GM23338 (cell line): ENCODE results near the gene PGRMC2. TPM values are rescaled to one million over a fixed set of nuclear protein-coding genes. Genes with fewer than 3 reads are reported as not detected.
A peak's percentile ranks its signal among the peaks of the same experiment; 100 is the strongest.

Source experiments
- ATAC-seq: fragments of 200-7000 bp; cut with Tn5 transposase; 3 replicates; pipeline ENCODE4 v1.9.1; 2020
- DNase-seq: peaks from one replicate; pipeline ENCODE4 v3.0.0-alpha.2; 2015; ENCODE audit warnings: low spot score
- H2AFZ ChIP-seq: fragments of 200-600 bp; sonication (generic); 2 replicates; pipeline ENCODE4 v1.8.0; 2016; ENCODE audit warnings: antibody characterized with exemption, mild to moderate bottlenecking, moderate library complexity
- H3F3A ChIP-seq: fragments of 200-600 bp; sonication (generic); replicated peaks from 2 replicates; pipeline ENCODE4 v1.8.0; 2017; ENCODE audit warnings: antibody characterized with exemption, mixed run types, low read depth
- H3K27ac ChIP-seq: fragments of 200-600 bp; sonication (generic); 2 replicates; pipeline ENCODE4 v1.6.1; 2016; ENCODE audit warnings: low read depth
- H3K27me3 ChIP-seq: fragments of 200-600 bp; sonication (generic); 2 replicates; pipeline ENCODE4 v1.8.0; 2016; ENCODE audit warnings: mild to moderate bottlenecking, mixed run types, moderate library complexity; ENCODE audit not compliant: insufficient read depth
- H3K36me3 ChIP-seq: fragments of 200-600 bp; sonication (generic); 2 replicates; pipeline ENCODE4 v1.8.0; 2016; ENCODE audit warnings: mild to moderate bottlenecking; ENCODE audit not compliant: insufficient read depth
- H3K4me1 ChIP-seq: fragments of 200-600 bp; sonication (generic); 2 replicates; pipeline ENCODE4 v1.8.0; 2016; ENCODE audit warnings: mild to moderate bottlenecking, moderate library complexity; ENCODE audit not compliant: insufficient read depth
- H3K4me2 ChIP-seq: fragments of 200-600 bp; sonication (generic); 2 replicates; pipeline ENCODE4 v1.7.1; 2017; ENCODE audit warnings: mixed run types
- H3K4me3 ChIP-seq: fragments of 200-600 bp; sonication (generic); 2 replicates; pipeline ENCODE4 v1.6.1; 2016; ENCODE audit warnings: mixed run types
- H3K79me2 ChIP-seq: fragments of 200-600 bp; sonication (generic); replicated peaks from 2 replicates; pipeline ENCODE4 v1.8.0; 2017; ENCODE audit warnings: mild to moderate bottlenecking; ENCODE audit not compliant: insufficient read depth
- H3K9me2 ChIP-seq: fragments of 200-600 bp; sonication (generic); 2 replicates; pipeline ENCODE4 v1.8.0; 2017; ENCODE audit not compliant: insufficient read depth
- H4K20me1 ChIP-seq: fragments of 200-600 bp; sonication (generic); replicated peaks from 2 replicates; pipeline ENCODE4 v1.8.0; 2017; ENCODE audit warnings: mild to moderate bottlenecking; ENCODE audit not compliant: insufficient read depth
- H3K27ac Mint-ChIP-seq: 2 replicates; pipeline ENCODE4 v1.8.0; 2020; ENCODE audit warnings: inconsistent platforms, mild to moderate bottlenecking, moderate library complexity, mixed read lengths
- H3K27me3 Mint-ChIP-seq: 3 replicates; pipeline ENCODE4 v1.8.0; 2022; ENCODE audit warnings: low read depth, mild to moderate bottlenecking, moderate library complexity, mixed read lengths, inconsistent platforms; ENCODE audit not compliant: insufficient read depth, poor library complexity
- H3K36me3 Mint-ChIP-seq: 3 replicates; pipeline ENCODE4 v1.8.0; 2021; ENCODE audit warnings: low read depth, mild to moderate bottlenecking, inconsistent platforms, moderate library complexity, mixed read lengths
- H3K4me1 Mint-ChIP-seq: 3 replicates; pipeline ENCODE4 v1.8.0; 2020; ENCODE audit warnings: mild to moderate bottlenecking, inconsistent platforms, mixed read lengths
- H3K4me3 Mint-ChIP-seq: 3 replicates; pipeline ENCODE4 v1.8.0; 2021; ENCODE audit warnings: moderate library complexity, mild to moderate bottlenecking, inconsistent platforms, mixed read lengths
- H3K9me3 Mint-ChIP-seq: 3 replicates; pipeline ENCODE4 v1.8.0; 2020; ENCODE audit warnings: moderate library complexity, mild to moderate bottlenecking, inconsistent platforms, mixed read lengths
- CREB1 ChIP-seq: fragments of 250-450 bp; sonication (Bioruptor Pico); IDR thresholded peaks from 2 replicates; pipeline ENCODE4 v1.5.0; 2020; ENCODE audit warnings: low read depth, mild to moderate bottlenecking, moderate library complexity
- EZH2phosphoT487 ChIP-seq: fragments of 200-600 bp; sonication (generic); IDR thresholded peaks from one replicate; pipeline ENCODE4 v1.8.1; 2018; ENCODE audit warnings: antibody characterized with exemption; ENCODE audit not compliant: unreplicated experiment
- JUNB ChIP-seq: IDR thresholded peaks from one replicate; pipeline ENCODE4 v1.6.1; 2016; ENCODE audit warnings: antibody characterized with exemption; ENCODE audit not compliant: unreplicated experiment
- POLR2AphosphoS5 ChIP-seq: IDR thresholded peaks from 2 replicates; pipeline ENCODE4 v1.6.1; 2016; ENCODE audit warnings: antibody characterized with exemption, low read depth
- STAT1 ChIP-seq: IDR thresholded peaks from one replicate; pipeline ENCODE4 v1.6.1; 2016; ENCODE audit warnings: antibody characterized with exemption; ENCODE audit not compliant: unreplicated experiment
- ZNF114 ChIP-seq: fragments of 250-450 bp; sonication (Bioruptor Pico); IDR thresholded peaks from 2 replicates; pipeline ENCODE4 v1.5.0; 2020; ENCODE audit warnings: mild to moderate bottlenecking, moderate library complexity
- ZNF331 ChIP-seq: fragments of 250-450 bp; sonication (Bioruptor Pico); IDR thresholded peaks from 2 replicates; pipeline ENCODE4 v1.5.0; 2020; ENCODE audit warnings: low read depth, mild to moderate bottlenecking, moderate library complexity
- polyA plus RNA-seq: library from polyadenylated mRNA; unstranded; fragments of >200 nt; fragmentation: Nextera tagmentation; extraction: Ambion mirVana; gene quantifications from 2 replicates; pipeline ENCODE4 v1.2.1, GENCODE V29; 2016
- total RNA-seq: library from RNA; depleted of rRNA; stranded (reverse); fragments of >200 nt; shearing (Covaris generic); gene quantifications from 2 replicates; pipeline ENCODE4 v1.2.3, GENCODE V29; 2014
- TF ChIP-seq, protein P1 (sequence below): IDR thresholded peaks from one replicate; pipeline ENCODE4 v1.6.1; 2018; ENCODE audit warnings: antibody characterized with exemption; ENCODE audit not compliant: unreplicated experiment
- TF ChIP-seq, protein P2 (sequence below), 2 experiments: fragments of 200-600 bp in 1 of 2; sonication (generic) in 1 of 2; conservative IDR thresholded peaks; 2 replicates each; pipeline versions ENCODE4 v1.5.1 to v1.6.1; 2016 to 2017; ENCODE audit warnings: antibody characterized with exemption in 2 of 2, low read depth in 2 of 2, mild to moderate bottlenecking in 2 of 2, moderate library complexity in 1 of 2
- TF ChIP-seq, protein P3 (sequence below): IDR thresholded peaks from 2 replicates; pipeline ENCODE4 v1.6.1; 2016; ENCODE audit warnings: antibody characterized with exemption

PGRMC2 gene
- total and polyA plus RNA-seq, 2 experiments from 2014 or later: 40.2 to 61.9 TPM

DNA sequence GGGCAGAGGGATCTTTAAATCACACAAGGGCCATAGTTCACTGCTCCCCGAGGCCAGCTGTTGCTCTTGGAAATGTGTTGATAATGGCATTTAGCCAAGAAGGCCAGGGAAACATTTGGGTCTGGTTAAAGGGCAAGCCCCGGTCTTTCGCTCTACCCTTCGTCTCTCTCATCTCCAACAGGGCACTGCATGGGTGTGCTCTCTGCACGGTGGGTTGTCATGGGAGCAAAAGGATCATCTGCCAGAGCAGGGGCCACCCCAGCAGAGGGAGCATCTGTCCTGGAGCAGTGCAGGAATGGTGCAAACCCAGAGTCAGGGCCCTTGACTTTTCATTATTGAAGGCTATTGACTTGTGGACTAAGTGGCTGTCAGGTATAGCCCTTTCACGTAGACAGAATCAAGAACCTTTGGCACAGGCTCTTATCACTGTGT lies 22.7 kb upstream of the PGRMC2 start:
- Histone ChIP-seq H2AFZ (no peak overlapping the region), H3K4me3 (no peak overlapping the region), H4K20me1 (no peaks in the 10 kb centered on the region), H3K36me3 (no peaks in the 10 kb centered on the region), H3K27me3 (no peaks in the 10 kb centered on the region), H3K27ac (0 out of 2 replicates have a peak overlapping the region, but pooled peaks have one; percentile 33), H3K4me2 (no peak overlapping the region), H3K4me1 (peaks cover 3% of the 10 kb centered on the region), H3K79me2 (no peaks in the 10 kb centered on the region), H3F3A (no peaks in the 10 kb centered on the region), H3K9me2 (no peaks in the 10 kb centered on the region)
- peaks cover 18% of the 10 kb centered on the region for H3K4me1 Mint-ChIP-seq
- no peak overlapping the region for H3K27ac Mint-ChIP-seq
- TF ChIP-seq, protein P1, sequence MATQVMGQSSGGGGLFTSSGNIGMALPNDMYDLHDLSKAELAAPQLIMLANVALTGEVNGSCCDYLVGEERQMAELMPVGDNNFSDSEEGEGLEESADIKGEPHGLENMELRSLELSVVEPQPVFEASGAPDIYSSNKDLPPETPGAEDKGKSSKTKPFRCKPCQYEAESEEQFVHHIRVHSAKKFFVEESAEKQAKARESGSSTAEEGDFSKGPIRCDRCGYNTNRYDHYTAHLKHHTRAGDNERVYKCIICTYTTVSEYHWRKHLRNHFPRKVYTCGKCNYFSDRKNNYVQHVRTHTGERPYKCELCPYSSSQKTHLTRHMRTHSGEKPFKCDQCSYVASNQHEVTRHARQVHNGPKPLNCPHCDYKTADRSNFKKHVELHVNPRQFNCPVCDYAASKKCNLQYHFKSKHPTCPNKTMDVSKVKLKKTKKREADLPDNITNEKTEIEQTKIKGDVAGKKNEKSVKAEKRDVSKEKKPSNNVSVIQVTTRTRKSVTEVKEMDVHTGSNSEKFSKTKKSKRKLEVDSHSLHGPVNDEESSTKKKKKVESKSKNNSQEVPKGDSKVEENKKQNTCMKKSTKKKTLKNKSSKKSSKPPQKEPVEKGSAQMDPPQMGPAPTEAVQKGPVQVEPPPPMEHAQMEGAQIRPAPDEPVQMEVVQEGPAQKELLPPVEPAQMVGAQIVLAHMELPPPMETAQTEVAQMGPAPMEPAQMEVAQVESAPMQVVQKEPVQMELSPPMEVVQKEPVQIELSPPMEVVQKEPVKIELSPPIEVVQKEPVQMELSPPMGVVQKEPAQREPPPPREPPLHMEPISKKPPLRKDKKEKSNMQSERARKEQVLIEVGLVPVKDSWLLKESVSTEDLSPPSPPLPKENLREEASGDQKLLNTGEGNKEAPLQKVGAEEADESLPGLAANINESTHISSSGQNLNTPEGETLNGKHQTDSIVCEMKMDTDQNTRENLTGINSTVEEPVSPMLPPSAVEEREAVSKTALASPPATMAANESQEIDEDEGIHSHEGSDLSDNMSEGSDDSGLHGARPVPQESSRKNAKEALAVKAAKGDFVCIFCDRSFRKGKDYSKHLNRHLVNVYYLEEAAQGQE: no peak
- no peak for TF ChIP-seq JUNB
- TF ChIP-seq, protein P2, sequence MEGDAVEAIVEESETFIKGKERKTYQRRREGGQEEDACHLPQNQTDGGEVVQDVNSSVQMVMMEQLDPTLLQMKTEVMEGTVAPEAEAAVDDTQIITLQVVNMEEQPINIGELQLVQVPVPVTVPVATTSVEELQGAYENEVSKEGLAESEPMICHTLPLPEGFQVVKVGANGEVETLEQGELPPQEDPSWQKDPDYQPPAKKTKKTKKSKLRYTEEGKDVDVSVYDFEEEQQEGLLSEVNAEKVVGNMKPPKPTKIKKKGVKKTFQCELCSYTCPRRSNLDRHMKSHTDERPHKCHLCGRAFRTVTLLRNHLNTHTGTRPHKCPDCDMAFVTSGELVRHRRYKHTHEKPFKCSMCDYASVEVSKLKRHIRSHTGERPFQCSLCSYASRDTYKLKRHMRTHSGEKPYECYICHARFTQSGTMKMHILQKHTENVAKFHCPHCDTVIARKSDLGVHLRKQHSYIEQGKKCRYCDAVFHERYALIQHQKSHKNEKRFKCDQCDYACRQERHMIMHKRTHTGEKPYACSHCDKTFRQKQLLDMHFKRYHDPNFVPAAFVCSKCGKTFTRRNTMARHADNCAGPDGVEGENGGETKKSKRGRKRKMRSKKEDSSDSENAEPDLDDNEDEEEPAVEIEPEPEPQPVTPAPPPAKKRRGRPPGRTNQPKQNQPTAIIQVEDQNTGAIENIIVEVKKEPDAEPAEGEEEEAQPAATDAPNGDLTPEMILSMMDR (conservative IDR thresholded peaks at IDR 0.05; ENCODE audit: low read depth in 2 of 2): peak; percentile 36 to 62
- DNase-seq: peak; percentile 44
- H3K9me3 Mint-ChIP-seq: no peaks in the 10 kb centered on the region
- peak; percentile 97 for ATAC-seq
- peaks cover 3% of the 10 kb centered on the region; the same call in 1 of the 3 replicates for H3K36me3 Mint-ChIP-seq
- no peaks in the 10 kb centered on the region for H3K27me3 Mint-ChIP-seq
- H3K4me3 Mint-ChIP-seq: no peak overlapping the region

DNA sequence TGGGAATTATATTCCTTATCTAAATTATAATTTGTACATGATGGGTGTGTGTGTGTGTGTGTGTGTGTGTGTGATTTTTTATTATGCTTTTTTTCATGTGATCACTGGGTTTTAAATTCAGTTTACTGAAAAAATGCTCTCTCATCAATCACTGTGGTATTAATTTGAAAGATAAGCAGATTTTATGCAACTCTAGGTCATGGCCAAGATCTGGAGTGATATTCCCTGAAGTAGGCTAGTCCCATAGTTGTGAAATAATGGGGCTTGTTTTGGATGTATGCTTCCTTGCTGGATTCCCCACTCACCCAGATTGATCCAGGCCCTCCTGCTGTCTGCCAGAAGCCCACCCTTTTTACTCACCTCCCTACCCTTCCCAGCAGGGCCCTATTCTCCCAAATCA lies 22.0 kb upstream of the PGRMC2 start:
- Histone ChIP-seq H3K79me2 (no peaks in the 10 kb centered on the region), H3K4me1 (peaks cover 8% of the 10 kb centered on the region), H3K27ac (no peak overlapping the region), H3K4me3 (no peak overlapping the region), H3K27me3 (no peaks in the 10 kb centered on the region), H4K20me1 (no peaks in the 10 kb centered on the region), H3K4me2 (no peak overlapping the region), H3F3A (no peaks in the 10 kb centered on the region), H2AFZ (no peak overlapping the region), H3K9me2 (no peaks in the 10 kb centered on the region), H3K36me3 (no peaks in the 10 kb centered on the region)
- peaks cover 20% of the 10 kb centered on the region for H3K4me1 Mint-ChIP-seq
- H3K36me3 Mint-ChIP-seq: peaks cover 3% of the 10 kb centered on the region; the same call in 1 of the 3 replicates
- ATAC-seq: no peak
- H3K27me3 Mint-ChIP-seq: no peaks in the 10 kb centered on the region
- H3K9me3 Mint-ChIP-seq: no peaks in the 10 kb centered on the region
- TF ChIP-seq ZNF114 (CRISPR knock-in tag): no peak
- TF ChIP-seq, protein P1: no peak
- TF ChIP-seq POLR2AphosphoS5: no peak
- TF ChIP-seq JUNB: no peak
- no peak for TF ChIP-seq ZNF331 (CRISPR knock-in tag)
- TF ChIP-seq CREB1 (CRISPR knock-in tag): no peak
- TF ChIP-seq, protein P3, sequence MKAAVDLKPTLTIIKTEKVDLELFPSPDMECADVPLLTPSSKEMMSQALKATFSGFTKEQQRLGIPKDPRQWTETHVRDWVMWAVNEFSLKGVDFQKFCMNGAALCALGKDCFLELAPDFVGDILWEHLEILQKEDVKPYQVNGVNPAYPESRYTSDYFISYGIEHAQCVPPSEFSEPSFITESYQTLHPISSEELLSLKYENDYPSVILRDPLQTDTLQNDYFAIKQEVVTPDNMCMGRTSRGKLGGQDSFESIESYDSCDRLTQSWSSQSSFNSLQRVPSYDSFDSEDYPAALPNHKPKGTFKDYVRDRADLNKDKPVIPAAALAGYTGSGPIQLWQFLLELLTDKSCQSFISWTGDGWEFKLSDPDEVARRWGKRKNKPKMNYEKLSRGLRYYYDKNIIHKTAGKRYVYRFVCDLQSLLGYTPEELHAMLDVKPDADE: no peak
- TF ChIP-seq EZH2phosphoT487: no peak
- no peak for TF ChIP-seq STAT1
- H3K4me3 Mint-ChIP-seq: no peak overlapping the region
- no peak for DNase-seq
- no peak overlapping the region for H3K27ac Mint-ChIP-seq
